ENCODE results near the gene MBD2.
A peak's percentile ranks its signal among the peaks of the same experiment; 100 is the strongest.

MBD2 gene

GRCh38 chr18:54193786-54194185 lies 30.7 kb downstream of the MBD2 start:
- no peak for DNase-seq

- DNase-seq: no peak
Measured at GRCh38 chr18:54192900-54193299, 31.6 kb downstream of the MBD2 start.

- DNase-seq: no peak
Measured at GRCh38 chr18:54192415-54192814, 32.1 kb downstream of the MBD2 start.

GRCh38 chr18:54191352-54191751 lies 33.1 kb downstream of the MBD2 start:
- DNase-seq: no peak

GRCh38 chr18:54187372-54187771 lies 37.1 kb downstream of the MBD2 start:
- DNase-seq: no peak

GRCh38 chr18:54184836-54185235 lies 39.6 kb downstream of the MBD2 start:
- no peak for DNase-seq

- DNase-seq: no peak
Measured at GRCh38 chr18:54183390-54183789, 41.1 kb downstream of the MBD2 start.

- no peak for DNase-seq
Measured at GRCh38 chr18:54181856-54182602, 42.4 kb downstream of the MBD2 start.

- DNase-seq: no peak
Measured at GRCh38 chr18:54173980-54174630, 50.4 kb downstream of the MBD2 start.

GRCh38 chr18:54173250-54173649 lies 51.2 kb downstream of the MBD2 start:
- DNase-seq: no peak

- no peak for DNase-seq
Measured at GRCh38 chr18:54169431-54170403, 54.8 kb downstream of the MBD2 start.

GRCh38 chr18:54165450-54165849 lies 59.0 kb downstream of the MBD2 start:
- no peak for DNase-seq

GRCh38 chr18:54163453-54163852 lies 61.0 kb downstream of the MBD2 start:
- no peak for DNase-seq

GRCh38 chr18:54162431-54162830 lies 62.0 kb downstream of the MBD2 start:
- no peak for DNase-seq

- DNase-seq: no peak
Measured at GRCh38 chr18:54161267-54161666, 63.2 kb downstream of the MBD2 start.

GRCh38 chr18:54159906-54160305 lies 64.6 kb downstream of the MBD2 start:
- no peak for DNase-seq

GRCh38 chr18:54157646-54158385 lies 66.7 kb downstream of the MBD2 start:
- DNase-seq: no peak

- no peak for DNase-seq
Measured at GRCh38 chr18:54155412-54155811, 69.1 kb downstream of the MBD2 start.

- no peak for DNase-seq
Measured at GRCh38 chr18:54154231-54154630, 70.2 kb downstream of the MBD2 start.

GRCh38 chr18:54151376-54151775 lies 73.1 kb downstream of the MBD2 start:
- DNase-seq: no peak

GRCh38 chr18:54150226-54150625 lies 74.2 kb downstream of the MBD2 start:
- DNase-seq: no peak

- peak; percentile 74 for DNase-seq
Measured at GRCh38 chr18:54149078-54149697, 75.3 kb downstream of the MBD2 start.
